ENCODE results near the gene ACTR1A.

DNA sequence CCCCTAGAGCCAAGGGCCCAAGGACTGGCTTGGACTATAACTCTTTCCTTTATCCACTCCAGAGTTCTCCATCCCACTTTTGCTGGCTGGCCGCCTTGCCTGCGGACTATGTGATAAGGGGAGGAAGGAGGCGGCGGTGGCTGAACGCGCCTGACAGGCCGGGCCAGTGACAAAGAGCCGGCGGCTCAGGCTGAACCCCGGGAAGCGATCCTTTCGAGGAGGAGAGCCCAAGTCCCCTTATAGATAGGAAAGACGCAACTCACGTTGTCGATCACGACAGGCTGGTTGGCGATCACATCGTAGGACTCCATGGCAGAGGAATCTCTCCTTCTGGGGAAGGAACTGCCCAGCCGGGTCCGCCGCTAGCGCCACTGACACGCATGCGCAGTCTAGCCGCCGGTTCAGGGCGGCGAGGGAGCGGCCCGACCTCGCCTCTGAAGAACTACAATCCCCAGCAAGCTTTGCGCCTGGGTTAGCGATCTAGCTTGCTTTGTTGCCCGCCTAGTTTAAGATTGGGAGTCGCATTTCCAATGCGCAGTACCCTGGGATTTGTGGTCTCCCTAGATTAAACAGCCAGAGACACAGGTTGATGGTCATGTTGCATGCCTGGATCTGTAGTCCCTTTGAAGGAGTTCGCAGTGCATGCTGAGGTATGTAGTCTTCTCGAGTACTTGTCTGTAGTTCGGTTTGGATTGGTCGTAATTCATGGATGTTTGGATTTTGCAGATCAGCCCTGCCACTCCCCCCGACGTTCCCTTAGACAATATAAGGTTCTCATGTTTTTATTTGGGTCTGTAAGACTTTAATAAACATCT lies at the start of gene ACTR1A:
- TF ChIP-seq, protein P1, sequence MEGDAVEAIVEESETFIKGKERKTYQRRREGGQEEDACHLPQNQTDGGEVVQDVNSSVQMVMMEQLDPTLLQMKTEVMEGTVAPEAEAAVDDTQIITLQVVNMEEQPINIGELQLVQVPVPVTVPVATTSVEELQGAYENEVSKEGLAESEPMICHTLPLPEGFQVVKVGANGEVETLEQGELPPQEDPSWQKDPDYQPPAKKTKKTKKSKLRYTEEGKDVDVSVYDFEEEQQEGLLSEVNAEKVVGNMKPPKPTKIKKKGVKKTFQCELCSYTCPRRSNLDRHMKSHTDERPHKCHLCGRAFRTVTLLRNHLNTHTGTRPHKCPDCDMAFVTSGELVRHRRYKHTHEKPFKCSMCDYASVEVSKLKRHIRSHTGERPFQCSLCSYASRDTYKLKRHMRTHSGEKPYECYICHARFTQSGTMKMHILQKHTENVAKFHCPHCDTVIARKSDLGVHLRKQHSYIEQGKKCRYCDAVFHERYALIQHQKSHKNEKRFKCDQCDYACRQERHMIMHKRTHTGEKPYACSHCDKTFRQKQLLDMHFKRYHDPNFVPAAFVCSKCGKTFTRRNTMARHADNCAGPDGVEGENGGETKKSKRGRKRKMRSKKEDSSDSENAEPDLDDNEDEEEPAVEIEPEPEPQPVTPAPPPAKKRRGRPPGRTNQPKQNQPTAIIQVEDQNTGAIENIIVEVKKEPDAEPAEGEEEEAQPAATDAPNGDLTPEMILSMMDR (IDR thresholded peaks at IDR 0.05), result no peak
- peak; percentile 80 for TF ChIP-seq POLR2AphosphoS5 (IDR thresholded peaks at IDR 0.05; ENCODE audit: low read depth, low read length)

All from Panc1 (cell line).